Cerebellar cortex (tissue), 1 donor: ENCODE data around the gene IST1.
A peak's percentile ranks its signal among the peaks of the same experiment; 100 is the strongest.

ENCODE experiments used
- DNase-seq: peaks from one replicate; pipeline ENCODE4 v3.0.0-alpha.2; 2015; ENCODE audit warnings: low spot score

IST1 gene

DNA sequence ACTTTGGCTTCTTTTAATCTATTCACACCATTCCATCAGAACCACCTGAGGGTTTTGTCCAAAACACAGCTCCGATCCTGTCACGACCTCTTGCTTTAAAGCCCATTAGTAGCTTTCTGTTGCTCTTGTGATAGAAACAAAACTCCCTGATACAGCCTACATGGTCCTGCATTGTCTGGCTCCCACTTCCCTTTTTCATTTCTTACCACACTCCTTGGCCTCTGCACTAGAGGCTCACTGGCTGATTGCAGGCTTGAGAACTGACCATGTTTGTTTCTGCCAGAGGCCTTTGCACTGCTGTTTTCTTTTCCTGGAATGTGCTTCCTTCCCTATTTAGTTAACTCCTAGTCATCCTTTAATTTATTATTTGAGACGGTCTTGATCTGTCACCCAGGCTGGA is 23.7 kb downstream of the IST1 start:
- no peak for DNase-seq

DNA sequence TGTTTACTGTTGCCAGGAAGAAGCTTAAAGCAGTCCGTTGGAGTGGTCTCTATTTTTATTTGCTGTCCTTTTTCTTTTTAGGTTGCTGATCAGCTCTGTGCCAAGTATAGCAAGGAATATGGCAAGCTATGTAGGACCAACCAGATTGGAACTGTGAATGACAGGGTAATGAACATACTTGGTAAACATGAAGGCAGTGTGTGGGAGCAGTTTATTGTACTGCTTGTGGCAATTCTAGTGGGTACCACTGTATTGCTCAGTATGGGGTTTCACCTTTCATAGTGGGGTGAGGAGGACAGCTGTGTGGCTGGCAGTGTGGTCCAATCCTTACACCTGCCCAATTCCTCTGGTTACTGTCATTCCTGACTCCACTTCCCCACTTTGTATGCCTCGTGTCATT is 25.3 kb downstream of the IST1 start:
- DNase-seq: no peak

GRCh38 chr16:71923941-71924690 is 28.8 kb downstream of the IST1 start:
- no peak for DNase-seq

GRCh38 chr16:71924710-71925109 is 29.4 kb downstream of the IST1 start:
- no peak for DNase-seq

DNA sequence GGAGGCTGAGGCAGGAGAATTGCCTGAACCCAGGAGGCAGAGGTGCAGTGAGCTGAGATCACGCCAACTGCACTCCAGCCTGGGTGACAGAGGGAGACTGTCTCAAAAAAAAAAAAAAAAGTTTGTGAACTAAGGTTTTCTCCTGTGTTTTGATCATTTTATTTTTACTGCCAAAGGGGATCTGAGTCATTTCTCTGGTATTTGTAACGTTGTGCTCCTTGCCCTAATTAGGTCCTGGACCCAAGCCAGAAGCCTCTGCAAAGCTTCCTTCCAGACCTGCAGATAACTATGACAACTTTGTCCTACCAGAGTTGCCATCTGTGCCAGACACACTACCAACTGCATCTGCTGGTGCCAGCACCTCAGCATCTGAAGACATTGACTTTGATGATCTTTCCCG is 32.1 kb downstream of the IST1 start:
- DNase-seq: no peak

DNA sequence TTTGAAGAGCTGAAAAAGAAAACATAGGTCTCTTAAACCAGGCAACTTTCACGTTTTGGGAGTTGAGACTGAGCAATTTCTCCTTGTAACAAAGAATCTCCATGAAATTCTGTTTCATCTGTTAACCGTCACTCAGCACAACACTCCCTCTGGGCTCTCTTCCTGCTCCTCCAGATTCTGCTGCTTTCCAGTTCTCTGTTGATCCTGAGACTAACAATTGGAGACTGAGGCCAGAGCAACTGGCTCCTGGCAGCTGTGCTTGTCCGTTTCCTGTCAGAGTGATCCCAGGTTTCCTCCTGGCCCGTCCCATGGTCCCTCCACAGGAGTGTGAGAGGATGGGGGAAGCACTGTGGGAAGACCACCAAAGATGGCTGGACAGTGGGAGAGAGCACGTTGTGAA is 32.5 kb downstream of the IST1 start:
- DNase-seq: no peak

DNA sequence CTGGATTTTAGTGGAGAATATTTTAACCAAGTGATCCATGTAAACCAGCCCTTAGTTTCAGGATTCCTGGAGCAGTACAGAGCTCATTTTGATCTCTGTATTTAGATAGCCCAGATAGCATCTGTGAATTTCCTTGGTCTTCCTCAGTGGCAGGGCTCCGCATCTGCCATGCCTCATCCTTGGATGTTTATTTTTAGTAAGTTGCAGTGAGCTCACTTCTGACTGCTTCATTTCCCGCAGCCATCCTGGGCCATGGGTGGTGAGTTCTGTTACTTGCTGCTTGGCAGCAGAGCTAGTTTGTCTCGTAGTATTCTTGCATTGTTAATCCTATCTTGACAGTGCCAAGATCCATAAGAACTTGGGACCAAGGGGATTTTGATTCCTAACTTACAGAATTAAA is 33.7 kb downstream of the IST1 start:
- peak; percentile 41 for DNase-seq

DNA sequence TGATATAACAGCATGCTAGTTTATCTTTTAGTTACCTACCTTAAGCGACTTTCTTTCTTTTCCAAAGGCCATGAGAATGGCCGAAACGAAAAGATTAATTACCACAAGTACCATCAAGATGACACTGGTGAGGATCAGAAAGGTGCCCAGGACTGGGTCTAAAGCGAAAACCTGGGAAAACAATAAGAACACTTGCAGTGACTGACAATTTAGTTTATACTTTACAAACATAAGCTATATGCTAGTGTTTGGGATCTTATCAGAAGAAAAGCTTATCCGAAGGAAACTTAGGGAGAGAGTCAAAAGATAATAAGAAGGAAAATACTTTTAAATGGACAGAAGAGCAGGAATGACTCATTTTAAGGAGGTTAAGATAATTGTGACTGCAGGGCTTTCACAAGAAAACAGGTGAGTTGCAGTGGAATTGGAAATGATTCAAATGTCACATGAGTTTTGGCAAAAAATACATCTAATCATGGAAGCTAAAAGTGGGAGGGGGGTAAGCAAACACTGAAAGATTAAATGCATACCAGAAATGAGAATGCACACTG is 34.8 kb downstream of the IST1 start:
- DNase-seq: no peak

GRCh38 chr16:71931001-71931400 is 35.7 kb downstream of the IST1 start:
- DNase-seq: no peak

DNA sequence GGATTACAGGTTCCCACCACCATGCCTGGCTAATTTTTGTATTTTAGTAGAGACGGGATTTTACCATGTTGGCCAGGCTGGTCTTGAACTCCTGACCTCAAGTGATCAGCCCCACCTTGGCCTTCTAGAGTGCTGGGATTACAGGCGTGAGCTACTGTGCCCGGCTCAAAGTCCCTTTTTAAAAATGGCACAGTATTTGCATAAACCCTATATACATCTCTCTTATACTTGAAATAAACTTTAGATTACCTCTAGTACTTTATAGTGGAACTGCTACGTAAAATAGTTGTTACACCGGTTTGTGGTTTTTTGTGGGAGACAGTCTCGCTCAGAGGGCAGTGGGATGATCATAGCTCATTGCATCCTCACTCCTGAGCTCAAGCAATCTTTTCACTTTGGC is 36.3 kb downstream of the IST1 start:
- DNase-seq: no peak

DNA sequence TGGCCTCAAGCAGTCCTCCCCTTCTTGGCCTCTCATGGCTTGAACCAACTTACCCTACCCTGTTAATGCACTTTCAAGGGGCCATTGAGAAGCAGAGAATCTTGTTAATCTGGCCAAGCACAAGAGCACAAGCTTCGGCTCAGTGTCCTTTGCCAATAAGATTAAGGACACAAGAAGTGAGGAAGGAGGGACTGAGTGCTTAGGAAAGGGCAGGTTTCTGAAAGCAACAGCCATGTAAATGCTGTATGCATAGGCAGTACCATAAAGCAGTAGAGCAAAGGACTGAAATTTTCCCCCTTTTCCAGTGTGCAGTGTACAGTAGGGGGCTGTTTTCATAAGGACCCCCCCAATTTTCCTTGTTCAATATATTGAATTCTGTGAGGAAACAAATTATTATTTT is 37.7 kb downstream of the IST1 start:
- no peak for DNase-seq

GRCh38 chr16:71933913-71934695 is 38.8 kb downstream of the IST1 start:
- peak; percentile 42 for DNase-seq

GRCh38 chr16:71937868-71938510 is 42.7 kb downstream of the IST1 start:
- no peak for DNase-seq

DNA sequence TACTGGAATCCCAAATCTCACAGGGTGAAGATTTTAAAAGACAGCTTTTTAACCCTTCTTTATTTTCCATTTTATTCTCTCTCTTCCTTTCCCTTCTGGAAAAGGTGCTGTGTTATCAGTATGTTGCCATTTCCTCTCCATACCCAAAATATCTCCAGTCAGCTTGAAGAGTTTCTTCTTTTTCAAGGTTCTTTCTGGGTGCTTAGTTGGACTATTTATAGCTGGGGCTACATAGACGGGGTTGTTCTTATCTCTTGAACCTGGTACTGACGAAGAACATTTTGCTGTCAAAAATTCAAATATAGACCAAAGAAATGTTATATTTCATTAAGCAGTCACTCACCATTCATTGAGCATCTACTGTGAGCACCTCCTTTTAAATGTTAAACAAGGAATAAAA is 48.6 kb downstream of the IST1 start:
- no peak for DNase-seq

DNA sequence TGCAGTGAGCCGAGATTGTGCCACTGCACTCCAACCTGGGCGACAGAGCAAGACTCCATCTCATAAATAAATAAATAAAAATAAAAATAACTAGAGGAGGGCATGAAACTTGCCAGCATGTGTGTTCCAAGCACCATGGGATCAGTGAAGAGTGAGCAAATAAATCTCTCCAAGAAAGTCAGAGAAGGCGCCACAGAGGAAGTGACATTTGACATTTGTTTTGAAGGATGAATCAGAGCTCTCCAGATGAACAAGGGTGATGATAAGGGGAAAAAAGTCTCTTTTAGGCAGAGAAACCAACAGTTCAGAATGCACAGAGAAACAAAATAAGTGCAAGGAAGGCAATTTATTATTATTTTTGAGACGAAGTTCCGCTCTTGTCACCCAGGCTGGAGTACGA is 50.3 kb downstream of the IST1 start:
- no peak for DNase-seq

GRCh38 chr16:71952825-71953224 is 57.5 kb downstream of the IST1 start:
- no peak for DNase-seq

DNA sequence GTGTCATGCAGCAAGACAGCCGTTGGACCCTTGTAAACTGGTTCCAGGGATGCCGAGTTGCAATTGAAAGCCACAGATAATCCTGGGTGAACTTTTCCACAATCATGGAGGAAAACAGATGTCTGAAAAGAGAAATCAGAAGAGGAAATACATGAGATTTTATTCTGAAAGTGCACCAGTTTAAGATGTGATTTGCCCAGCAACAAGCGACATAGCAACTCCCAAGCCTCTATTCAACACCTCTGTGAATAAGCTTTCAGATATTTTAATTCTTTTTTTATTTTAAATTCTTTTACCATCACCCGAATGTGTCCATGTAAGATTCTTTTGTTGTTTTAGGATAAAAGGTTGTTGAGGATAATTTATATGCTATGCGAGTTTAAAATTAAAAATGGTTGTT is 58.8 kb downstream of the IST1 start:
- DNase-seq: no peak

DNA sequence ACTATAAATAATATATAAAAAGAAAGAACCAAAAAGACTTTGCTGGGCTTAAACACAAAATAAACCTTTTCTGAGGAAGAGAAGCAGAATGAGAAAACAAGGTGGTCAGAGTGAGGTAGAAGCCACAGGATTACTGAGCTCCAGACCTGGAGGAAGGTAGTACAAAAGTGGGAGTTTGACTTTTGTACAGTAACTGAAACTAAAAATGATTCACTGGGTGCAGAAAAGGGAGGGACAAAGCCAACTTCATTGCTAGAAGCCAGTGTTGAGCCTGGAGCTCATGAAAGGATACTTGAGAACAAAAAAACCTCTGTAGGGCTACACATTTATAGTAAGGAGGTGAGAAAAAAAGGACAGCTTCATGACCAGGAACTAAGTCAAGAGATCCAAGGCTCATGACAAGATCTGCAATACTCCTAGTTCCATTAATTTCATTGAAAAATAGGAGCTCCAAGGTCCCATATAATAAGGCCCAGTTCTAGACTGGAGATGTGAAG is 59.4 kb downstream of the IST1 start:
- DNase-seq: no peak

DNA sequence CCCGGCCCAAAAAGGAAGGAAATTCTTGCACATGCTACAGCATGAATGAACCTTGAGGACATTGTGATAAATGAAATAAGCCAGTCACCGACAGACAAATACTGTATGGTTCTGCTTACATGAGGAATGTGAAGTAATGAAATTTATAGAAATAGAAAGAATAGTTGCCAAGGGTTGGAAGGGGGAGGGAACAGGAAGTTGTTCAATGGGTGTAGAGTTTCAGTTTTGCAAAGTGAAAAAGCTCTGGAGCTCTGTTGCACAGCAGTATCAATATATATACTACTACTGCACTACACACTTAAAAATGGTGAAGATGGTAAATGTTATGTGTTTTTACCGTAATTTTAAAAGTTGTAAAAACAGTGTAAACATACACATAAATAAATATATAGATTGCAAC is 61.2 kb downstream of the IST1 start:
- no peak for DNase-seq

- DNase-seq: peak; percentile 86
These were observed 66.0 kb downstream of the IST1 start for GRCh38 chr16:71961066-71962039.

GRCh38 chr16:71963125-71963875 is 68.0 kb downstream of the IST1 start:
- DNase-seq: no peak
